Chondrocyte (in vitro differentiated cells): ENCODE measurements around the gene LRRC3C. TPM values are rescaled to one million over a fixed set of nuclear protein-coding genes. Genes with fewer than 3 reads are reported as not detected.

Experiments
- DNase-seq: peaks from one replicate; pipeline ENCODE4 v3.0.0; 2021; ENCODE audit warnings: mixed read lengths, low spot score
- H3K27ac Mint-ChIP-seq: one replicate; pipeline ENCODE4 v1.8.0; 2021; ENCODE audit warnings: mild to moderate bottlenecking, moderate library complexity, mixed read lengths; ENCODE audit not compliant: unreplicated experiment
- H3K27me3 Mint-ChIP-seq: 2 replicates; pipeline ENCODE4 v1.8.0; 2021; ENCODE audit warnings: low read depth, mixed read lengths
- H3K36me3 Mint-ChIP-seq: 2 replicates; pipeline ENCODE4 v1.8.0; 2021; ENCODE audit warnings: low read depth, mixed read lengths
- H3K4me1 Mint-ChIP-seq: 2 replicates; pipeline ENCODE4 v1.8.0; 2021; ENCODE audit warnings: low read depth, mild to moderate bottlenecking, mixed read lengths
- H3K4me3 Mint-ChIP-seq: one replicate; pipeline ENCODE4 v1.8.0; 2021; ENCODE audit warnings: mild to moderate bottlenecking, moderate library complexity, mixed read lengths; ENCODE audit not compliant: unreplicated experiment
- H3K9me3 Mint-ChIP-seq: 2 replicates; pipeline ENCODE4 v1.8.0; 2021; ENCODE audit warnings: low read depth, mixed read lengths
- CTCF ChIP-seq: fragments of 200-600 bp; sonication (generic); IDR thresholded peaks from 2 replicates; pipeline ENCODE4 v1.5.0; 2021; ENCODE audit warnings: antibody characterized with exemption, mild to moderate bottlenecking, moderate library complexity
- total RNA-seq: library from RNA; stranded (reverse); gene quantifications from 3 replicates; pipeline ENCODE4 v1.2.1, GENCODE V29; 2021

The LRRC3C gene
- total RNA-seq, 1 donor from 2014 or later: not detected

GRCh38 chr17:39925282-39926134 lies 2.0 kb upstream of the LRRC3C start:
- Mint-ChIP-seq H3K4me1 (peaks cover 55% of the 10 kb centered on the region), H3K27ac (peak overlapping the region; percentile 99), H3K36me3 (peaks cover 12% of the 10 kb centered on the region), H3K4me3 (peak overlapping the region; percentile 72), H3K9me3 (no peaks in the 10 kb centered on the region), H3K27me3 (no peaks in the 10 kb centered on the region)
- no peak for DNase-seq
- TF ChIP-seq CTCF: no peak

GRCh38 chr17:39926135-39926587 lies 1.4 kb upstream of the LRRC3C start:
- Mint-ChIP-seq H3K27ac (peak overlapping the region; percentile 99), H3K9me3 (no peaks in the 10 kb centered on the region), H3K27me3 (no peaks in the 10 kb centered on the region), H3K4me3 (peak overlapping the region; percentile 72), H3K36me3 (peaks cover 12% of the 10 kb centered on the region), H3K4me1 (peaks cover 55% of the 10 kb centered on the region)
- no peak for TF ChIP-seq CTCF
- no peak for DNase-seq

- Mint-ChIP-seq H3K4me1 (peaks cover 55% of the 10 kb centered on the region), H3K36me3 (peaks cover 10% of the 10 kb centered on the region), H3K9me3 (no peaks in the 10 kb centered on the region), H3K27ac (peak overlapping the region; percentile 99), H3K4me3 (peak overlapping the region; percentile 72), H3K27me3 (no peaks in the 10 kb centered on the region)
- no peak for DNase-seq
- TF ChIP-seq CTCF: no peak
Observed at GRCh38 chr17:39926588-39927100, 888 bp upstream of the LRRC3C start.

- no peaks in the 10 kb centered on the region for H3K9me3 Mint-ChIP-seq
- no peak for DNase-seq
- peaks cover 2% of the 10 kb centered on the region for H3K36me3 Mint-ChIP-seq
- no peak for TF ChIP-seq CTCF
- peaks cover 55% of the 10 kb centered on the region for H3K4me1 Mint-ChIP-seq
- no peaks in the 10 kb centered on the region for H3K27me3 Mint-ChIP-seq
- peak overlapping the region; percentile 72 for H3K4me3 Mint-ChIP-seq
- H3K27ac Mint-ChIP-seq: peak overlapping the region; percentile 99
Observed at GRCh38 chr17:39927929-39928857, 661 bp downstream of the LRRC3C start.
